MV-4-11 (cell line): ENCODE measurements around the gene CHST5.
"Not testable (repeated sequence)": the region's sequence is repeated elsewhere in the genome, so short reads cannot be mapped to it uniquely, and the experiment has no call there.

Experiments used
- DNase-seq: peaks from one replicate; lab custom pipeline; 2025; lab: John Stamatoyannopoulos, UW

CHST5 gene

GRCh38 chr16:75550211-75550662 lies 14.3 kb upstream of the CHST5 start:
- DNase-seq = peak; percentile 96

GRCh38 chr16:75548456-75548855 lies 12.5 kb upstream of the CHST5 start:
- not testable (repeated sequence) for DNase-seq

GRCh38 chr16:75546293-75546692 lies 10.4 kb upstream of the CHST5 start:
- no peak for DNase-seq

GRCh38 chr16:75545879-75546278 lies 10.0 kb upstream of the CHST5 start:
- not testable (repeated sequence) for DNase-seq

GRCh38 chr16:75542462-75542861 lies 6.6 kb upstream of the CHST5 start:
- DNase-seq = not testable (repeated sequence)

GRCh38 chr16:75541236-75541635 lies 5.3 kb upstream of the CHST5 start:
- no peak for DNase-seq

- not testable (repeated sequence) for DNase-seq
Observed at GRCh38 chr16:75538882-75539565, 3.1 kb upstream of the CHST5 start.

- no peak for DNase-seq
Observed at GRCh38 chr16:75537776-75538175, 1.9 kb upstream of the CHST5 start.

- DNase-seq = no peak
Observed at GRCh38 chr16:75535211-75535843, 581 bp downstream of the CHST5 start.

- DNase-seq = no peak
Observed at GRCh38 chr16:75534560-75535205, 1.2 kb downstream of the CHST5 start.

GRCh38 chr16:75532791-75533190 lies 3.1 kb downstream of the CHST5 start:
- no peak for DNase-seq

GRCh38 chr16:75532142-75532765 lies 3.7 kb downstream of the CHST5 start:
- no peak for DNase-seq

- no peak for DNase-seq
Observed at GRCh38 chr16:75529959-75530358, 5.9 kb downstream of the CHST5 start.

- DNase-seq = no peak
Observed at GRCh38 chr16:75529056-75529905, 6.6 kb downstream of the CHST5 start.

GRCh38 chr16:75527825-75528299 lies 8.0 kb downstream of the CHST5 start:
- DNase-seq = peak; percentile 18

GRCh38 chr16:75526032-75526790 lies 9.7 kb downstream of the CHST5 start:
- no peak for DNase-seq

- no peak for DNase-seq
Observed at GRCh38 chr16:75519175-75519574, 16.7 kb downstream of the CHST5 start.

GRCh38 chr16:75516189-75516966 lies 19.5 kb downstream of the CHST5 start:
- not testable (repeated sequence) for DNase-seq

- no peak for DNase-seq
Observed at GRCh38 chr16:75514296-75514695, 21.6 kb downstream of the CHST5 start.

- peak; percentile 97 for DNase-seq
Observed at GRCh38 chr16:75506574-75506973, 29.3 kb downstream of the CHST5 start.
